A673 (cell line): ENCODE data around the gene CEP192. TPM values are rescaled to one million over a fixed set of nuclear protein-coding genes. Genes with fewer than 3 reads are reported as not detected.

Source experiments
- BruUV-seq: library from RNA; stranded (reverse); fragments of 400-500 nt; replicated peaks from 2 replicates; lab custom pipeline; 2021; lab: Mats Ljungman, UMichigan
- CTCF ChIA-PET: fragments of 300-600 bp; sonication (Branson Sonifier 250); formaldehyde crosslinking; loops from one replicate; lab custom pipeline; 2022; ENCODE audit warnings: antibody characterized with exemption; lab: Charles Lee
- POLR2A ChIA-PET: fragments of 300-600 bp; sonication (Branson Sonifier 250); formaldehyde crosslinking; loops from one replicate; lab custom pipeline; 2022; ENCODE audit warnings: antibody characterized with exemption; ENCODE audit not compliant: low non-redundant PET; lab: Charles Lee
- DNase-seq: peaks from one replicate; pipeline ENCODE4 v3.0.0-alpha.2; 2015; ENCODE audit warnings: low spot score
- H3K27ac ChIP-seq: fragments of 200-600 bp; sonication (generic); 2 replicates; pipeline ENCODE4 v1.5.1; 2016; ENCODE audit warnings: mixed run types, low read depth, mild to moderate bottlenecking, mixed read lengths, antibody characterized with exemption, low read length; ENCODE audit not compliant: poor library complexity, severe bottlenecking
- H3K27me3 ChIP-seq: fragments of 200-600 bp; sonication (generic); replicated peaks from 2 replicates; pipeline ENCODE4 v1.6.1; 2017; ENCODE audit warnings: mixed run types, low read depth, mild to moderate bottlenecking, mixed read lengths, antibody characterized with exemption, low read length; ENCODE audit not compliant: insufficient read depth, poor library complexity
- H3K36me3 ChIP-seq: fragments of 200-600 bp; sonication (generic); 2 replicates; pipeline ENCODE4 v1.6.1; 2016; ENCODE audit warnings: mixed run types, mild to moderate bottlenecking, mixed read lengths, antibody characterized with exemption, low read length; ENCODE audit not compliant: insufficient read depth, poor library complexity, severe bottlenecking
- H3K4me1 ChIP-seq: fragments of 200-600 bp; sonication (generic); 2 replicates; pipeline ENCODE4 v1.6.1; 2017; ENCODE audit warnings: mixed run types, mild to moderate bottlenecking, mixed read lengths, antibody characterized with exemption, low read length; ENCODE audit not compliant: insufficient read depth, poor library complexity, severe bottlenecking
- H3K4me3 ChIP-seq: fragments of 200-600 bp; sonication (generic); 2 replicates; pipeline ENCODE4 v1.5.1; 2016; ENCODE audit warnings: low read depth, mixed run types, mild to moderate bottlenecking, mixed read lengths, low read length; ENCODE audit not compliant: poor library complexity, severe bottlenecking
- H3K9me3 ChIP-seq: fragments of 200-600 bp; sonication (generic); 2 replicates; pipeline ENCODE4 v1.6.1; 2016; ENCODE audit warnings: mixed run types, low read depth, mild to moderate bottlenecking, mixed read lengths, antibody characterized with exemption, low read length; ENCODE audit not compliant: poor library complexity, severe bottlenecking
- EZH2 ChIP-seq: fragments of 200-600 bp; sonication (generic); IDR thresholded peaks from 2 replicates; pipeline ENCODE4 v1.6.1; 2017; ENCODE audit warnings: borderline replicate concordance, low read depth, mild to moderate bottlenecking, mixed read lengths, antibody characterized with exemption, low read length; ENCODE audit not compliant: poor library complexity, severe bottlenecking
- intact Hi-C: fragments of 100-400 bp; cut with micrococcal nuclease; formaldehyde crosslinking; loops from one replicate; pipeline ENCODE4 v1.10.0; 2022; ENCODE audit not compliant: unreplicated experiment
- total RNA-seq: library from RNA; stranded (reverse); gene quantifications from 2 replicates; pipeline ENCODE4 v1.2.3, GENCODE V29; 2021
- TF ChIP-seq, protein P1 (sequence below): fragments of 300-800, 200-600 bp; sonication (generic); conservative IDR thresholded peaks from 2 replicates; pipeline ENCODE4 v1.5.1; 2017; ENCODE audit warnings: low read depth, mild to moderate bottlenecking, antibody characterized with exemption, low read length, moderate library complexity, mixed read lengths

CEP192 gene
- total RNA-seq, 1 experiment from 2014 or later, result 46.4 TPM

DNA sequence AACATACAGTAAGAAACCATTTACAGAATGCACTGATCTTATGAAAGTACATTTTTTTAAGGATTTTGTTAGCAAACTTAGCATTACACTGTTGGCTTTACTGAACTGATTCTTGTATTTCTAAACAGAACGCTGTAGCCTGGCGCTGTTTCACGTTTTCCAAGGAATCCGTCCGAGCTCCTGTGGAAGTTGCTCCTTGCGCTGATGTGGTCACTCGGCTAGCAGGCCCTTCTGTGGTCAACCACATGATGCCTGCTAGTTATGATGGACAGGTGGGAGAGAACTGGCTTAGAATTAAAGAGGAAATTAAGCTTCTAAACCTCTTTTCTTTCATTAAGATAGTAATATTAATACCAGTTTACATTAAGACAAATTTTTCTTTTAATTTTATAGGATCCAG, 76.8 kb downstream of the CEP192 start:
- CTCF ChIA-PET, result no interaction called here
- peaks cover 66% of the 10 kb centered on the region for H3K36me3 ChIP-seq
- POLR2A ChIA-PET, result no interaction called here

DNA sequence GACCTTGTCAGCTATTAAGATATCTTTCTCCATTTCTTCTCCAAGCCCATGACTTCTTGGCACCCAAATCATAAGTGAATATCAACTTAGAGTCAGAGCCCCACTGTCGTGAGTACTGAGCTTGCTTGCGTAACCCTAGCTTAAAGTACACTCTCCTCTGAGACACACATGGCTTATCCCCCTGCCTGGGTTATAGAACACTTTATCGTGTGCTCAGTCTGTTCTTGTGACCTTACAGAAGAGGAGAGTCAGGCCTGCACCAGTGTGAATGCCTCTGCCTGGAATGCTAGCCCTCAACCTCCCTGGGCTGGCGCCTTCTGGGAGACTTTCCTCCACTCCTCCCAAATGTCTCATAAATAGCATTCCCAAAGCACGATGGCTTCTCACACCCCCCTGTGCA, 79.3 kb downstream of the CEP192 start:
- ChIA-PET CTCF (no interaction called here), POLR2A (interaction anchor here (0.7 kb wide), 1 partner anchor 53 kb away, joined by 7 read pairs; no protein-coding TSS in a partner anchor)
- Histone ChIP-seq H3K4me3 (no peak overlapping the region), H3K4me1 (no peaks in the 10 kb centered on the region), H3K36me3 (peaks cover 75% of the 10 kb centered on the region), H3K9me3 (no peaks in the 10 kb centered on the region), H3K27ac (no peak overlapping the region), H3K27me3 (no peaks in the 10 kb centered on the region)
- no peak for TF ChIP-seq EZH2
- TF ChIP-seq, protein P1, sequence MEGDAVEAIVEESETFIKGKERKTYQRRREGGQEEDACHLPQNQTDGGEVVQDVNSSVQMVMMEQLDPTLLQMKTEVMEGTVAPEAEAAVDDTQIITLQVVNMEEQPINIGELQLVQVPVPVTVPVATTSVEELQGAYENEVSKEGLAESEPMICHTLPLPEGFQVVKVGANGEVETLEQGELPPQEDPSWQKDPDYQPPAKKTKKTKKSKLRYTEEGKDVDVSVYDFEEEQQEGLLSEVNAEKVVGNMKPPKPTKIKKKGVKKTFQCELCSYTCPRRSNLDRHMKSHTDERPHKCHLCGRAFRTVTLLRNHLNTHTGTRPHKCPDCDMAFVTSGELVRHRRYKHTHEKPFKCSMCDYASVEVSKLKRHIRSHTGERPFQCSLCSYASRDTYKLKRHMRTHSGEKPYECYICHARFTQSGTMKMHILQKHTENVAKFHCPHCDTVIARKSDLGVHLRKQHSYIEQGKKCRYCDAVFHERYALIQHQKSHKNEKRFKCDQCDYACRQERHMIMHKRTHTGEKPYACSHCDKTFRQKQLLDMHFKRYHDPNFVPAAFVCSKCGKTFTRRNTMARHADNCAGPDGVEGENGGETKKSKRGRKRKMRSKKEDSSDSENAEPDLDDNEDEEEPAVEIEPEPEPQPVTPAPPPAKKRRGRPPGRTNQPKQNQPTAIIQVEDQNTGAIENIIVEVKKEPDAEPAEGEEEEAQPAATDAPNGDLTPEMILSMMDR, result no peak
- no peak for DNase-seq
- intact Hi-C loops, result no loop called here
- no TSS peak for BruUV-seq

More for the DNA sequence above, 76.8 kb downstream of the CEP192 start:
- no peak for DNase-seq
- no peaks in the 10 kb centered on the region for H3K4me1 ChIP-seq
- no peak overlapping the region for H3K4me3 ChIP-seq
- no peak overlapping the region for H3K27ac ChIP-seq
- intact Hi-C loops, result no loop called here
- TF ChIP-seq EZH2, result no peak
- TF ChIP-seq, protein P1, result no peak
- no TSS peak for BruUV-seq
- H3K9me3 ChIP-seq, result no peaks in the 10 kb centered on the region
- no peaks in the 10 kb centered on the region for H3K27me3 ChIP-seq

DNA sequence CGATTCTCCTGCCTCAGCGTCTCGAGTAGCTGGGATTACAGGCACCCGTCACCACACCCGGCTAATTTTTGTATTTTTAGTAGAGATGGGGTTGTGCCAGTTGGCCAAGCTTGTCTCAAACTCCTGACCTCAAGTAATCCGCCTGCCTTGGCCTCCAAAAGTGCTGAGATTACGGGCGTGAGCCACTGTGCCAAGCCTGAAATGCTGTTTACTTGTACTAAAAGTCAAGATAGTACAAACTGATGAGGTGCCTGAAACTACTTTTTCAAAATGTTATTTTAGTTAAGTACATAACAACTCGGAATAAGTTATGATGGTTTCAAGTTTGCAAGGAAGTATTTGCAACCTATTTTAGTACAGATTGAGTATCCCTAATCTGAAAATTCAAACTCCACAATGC, 85.7 kb downstream of the CEP192 start:
- TF ChIP-seq EZH2, result no peak
- TF ChIP-seq, protein P1, result no peak
- H3K4me1 ChIP-seq, result no peaks in the 10 kb centered on the region
- peaks cover 27% of the 10 kb centered on the region for H3K36me3 ChIP-seq
- H3K27me3 ChIP-seq, result no peaks in the 10 kb centered on the region
- ChIA-PET CTCF (no interaction called here), POLR2A (no interaction called here)
- no TSS peak for BruUV-seq
- H3K4me3 ChIP-seq, result no peak overlapping the region
- intact Hi-C loops, result no loop called here
- no peak overlapping the region for H3K27ac ChIP-seq
- H3K9me3 ChIP-seq, result no peaks in the 10 kb centered on the region
- no peak for DNase-seq
